A549 (cell line): ENCODE data around the gene PLTP.

ENCODE experiments used
- CEBPB ChIP-seq, 2 experiments: fragments of >200 bp in 1 of 2; sonication (Bioruptor Twin) in 1 of 2; formaldehyde crosslinking in 1 of 2; IDR thresholded peaks; 2 replicates each; pipeline ENCODE4 v1.6.1; 2012 to 2016
- CTCF ChIP-seq: fragments of >200 bp; sonication (Bioruptor Twin); formaldehyde crosslinking; IDR thresholded peaks from 3 replicates; pipeline ENCODE4 v1.5.1; 2016
- FOSL2 ChIP-seq, 2 experiments: fragments of 450-650 bp in 1 of 2; fragments of >200 bp in 1 of 2; sonication (Bioruptor Twin) in 1 of 2; formaldehyde crosslinking; IDR thresholded peaks; 2 replicates each; pipeline versions ENCODE4 v1.5.0 to v1.6.1; 2016 to 2020; ENCODE audit warnings: mild to moderate bottlenecking in 1 of 2, moderate library complexity in 1 of 2
- HDAC2 ChIP-seq: fragments of 200-600 bp; sonication (generic); IDR thresholded peaks from 2 replicates; pipeline ENCODE4 v1.6.1; 2016
- POLR2A ChIP-seq: IDR thresholded peaks from 2 replicates; pipeline ENCODE4 v1.6.1; 2012; ENCODE audit warnings: mild to moderate bottlenecking, low read length

- TF ChIP-seq CEBPB (IDR thresholded peaks at IDR 0.05) = no peak
- TF ChIP-seq POLR2A = no peak
- no peak for TF ChIP-seq CTCF
- TF ChIP-seq FOSL2 (IDR thresholded peaks at IDR 0.05) = no peak
- no peak for TF ChIP-seq FOSL2 (CRISPR knock-in tag; IDR thresholded peaks at IDR 0.05)
- no peak for TF ChIP-seq HDAC2
Observed at GRCh38 chr20:45946149-45946970, 34.4 kb upstream of the PLTP start.
